ENCODE results near the gene PTDSS2.

DNA sequence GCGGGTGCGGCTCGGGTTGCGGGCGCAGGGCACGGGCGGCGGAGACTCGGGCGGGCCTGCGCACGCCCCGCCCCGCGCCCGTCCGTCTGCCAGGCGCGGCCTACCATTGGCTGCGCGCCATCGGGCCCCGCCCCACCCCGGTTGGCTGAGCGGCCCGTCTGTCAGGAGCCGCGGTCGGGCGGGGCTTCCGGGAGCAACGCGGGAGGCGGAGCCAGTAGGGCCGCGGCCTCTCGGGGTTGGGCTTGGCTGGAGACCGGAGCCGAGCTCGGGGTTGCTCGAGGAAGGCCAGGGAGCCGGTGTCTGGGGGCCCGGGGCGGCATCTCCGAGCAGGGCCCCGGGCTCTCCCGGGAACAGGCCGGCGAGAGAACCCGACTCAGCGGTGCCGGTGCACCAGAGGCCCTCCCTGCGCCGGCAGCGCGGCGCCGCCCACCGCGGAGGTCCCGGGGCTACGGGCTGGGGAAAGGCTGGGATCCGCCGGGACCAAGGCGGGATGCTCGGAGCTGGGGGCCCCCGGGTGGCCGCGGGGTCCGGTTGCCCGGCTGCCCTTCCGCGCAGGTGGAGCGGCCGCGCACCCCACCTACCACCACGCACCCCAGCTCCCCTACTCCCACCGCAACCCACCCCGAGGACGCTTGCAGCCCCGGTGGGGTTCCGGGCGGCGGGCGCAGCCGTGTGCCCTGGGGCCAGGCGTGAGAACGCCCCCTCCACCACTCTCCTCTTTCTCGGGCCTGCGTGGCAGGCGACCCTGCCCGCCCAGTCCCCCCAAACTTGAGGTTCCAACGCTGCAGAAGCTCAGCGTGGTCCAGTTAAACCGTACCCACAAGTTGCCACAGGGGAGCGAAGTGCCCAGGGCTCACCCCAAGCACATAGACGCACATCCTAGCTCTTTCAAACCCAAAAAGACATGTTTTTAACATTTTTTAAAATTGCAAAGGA lies 85.7 kb downstream of the PTDSS2 start, which contains the start of gene HRAS:
- TF ChIP-seq, protein P1, sequence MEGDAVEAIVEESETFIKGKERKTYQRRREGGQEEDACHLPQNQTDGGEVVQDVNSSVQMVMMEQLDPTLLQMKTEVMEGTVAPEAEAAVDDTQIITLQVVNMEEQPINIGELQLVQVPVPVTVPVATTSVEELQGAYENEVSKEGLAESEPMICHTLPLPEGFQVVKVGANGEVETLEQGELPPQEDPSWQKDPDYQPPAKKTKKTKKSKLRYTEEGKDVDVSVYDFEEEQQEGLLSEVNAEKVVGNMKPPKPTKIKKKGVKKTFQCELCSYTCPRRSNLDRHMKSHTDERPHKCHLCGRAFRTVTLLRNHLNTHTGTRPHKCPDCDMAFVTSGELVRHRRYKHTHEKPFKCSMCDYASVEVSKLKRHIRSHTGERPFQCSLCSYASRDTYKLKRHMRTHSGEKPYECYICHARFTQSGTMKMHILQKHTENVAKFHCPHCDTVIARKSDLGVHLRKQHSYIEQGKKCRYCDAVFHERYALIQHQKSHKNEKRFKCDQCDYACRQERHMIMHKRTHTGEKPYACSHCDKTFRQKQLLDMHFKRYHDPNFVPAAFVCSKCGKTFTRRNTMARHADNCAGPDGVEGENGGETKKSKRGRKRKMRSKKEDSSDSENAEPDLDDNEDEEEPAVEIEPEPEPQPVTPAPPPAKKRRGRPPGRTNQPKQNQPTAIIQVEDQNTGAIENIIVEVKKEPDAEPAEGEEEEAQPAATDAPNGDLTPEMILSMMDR (conservative IDR thresholded peaks at IDR 0.05; ENCODE audit: low read depth, low read length) = no peak
- TF ChIP-seq EZH2 (IDR thresholded peaks at IDR 0.05; ENCODE audit: borderline replicate concordance, low read depth, low read length, poor library complexity, severe bottlenecking) = no peak

Data from A673 (cell line).